Measurements from ENCODE around the gene PNPLA8.

The PNPLA8 gene

DNA sequence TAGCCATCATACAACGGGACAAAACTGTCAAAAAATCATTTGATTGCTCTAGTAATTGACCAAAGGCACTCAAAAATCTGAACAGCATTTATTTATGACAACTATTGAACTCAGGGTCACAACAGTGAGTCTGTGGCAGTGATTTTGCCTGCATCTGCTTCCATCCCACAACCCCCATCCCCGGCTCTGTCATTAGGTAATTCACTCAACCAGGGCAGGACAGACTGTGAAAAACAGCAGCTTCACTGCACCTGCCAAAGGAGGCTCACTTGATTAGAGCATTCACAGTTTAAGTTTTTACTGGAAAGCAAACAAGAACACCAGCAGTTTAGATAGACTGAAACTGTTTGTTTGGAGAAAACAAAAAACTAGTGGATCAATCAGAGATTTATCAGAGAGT lies 91.9 kb downstream of the PNPLA8 start:
- no peak for DNase-seq

DNA sequence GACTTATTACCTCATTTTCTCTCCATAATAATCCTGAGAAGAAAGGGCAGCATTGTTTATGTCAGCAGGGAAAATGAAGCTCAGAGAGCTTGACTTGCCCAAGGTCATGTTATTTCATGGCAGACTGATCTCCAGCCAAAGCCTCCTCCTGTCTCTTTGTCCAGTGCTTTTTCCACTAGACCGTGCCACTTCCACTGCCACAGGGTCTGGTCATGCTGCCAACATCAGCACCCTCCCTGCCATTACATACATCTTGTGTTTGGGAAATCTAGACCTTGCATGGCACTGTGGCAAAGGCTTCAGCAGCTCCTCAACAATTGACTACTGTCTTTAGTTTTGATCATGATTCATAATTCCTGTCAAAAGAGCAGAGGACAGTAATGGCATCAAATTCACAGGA lies 94.8 kb downstream of the PNPLA8 start:
- no peak for DNase-seq

DNA sequence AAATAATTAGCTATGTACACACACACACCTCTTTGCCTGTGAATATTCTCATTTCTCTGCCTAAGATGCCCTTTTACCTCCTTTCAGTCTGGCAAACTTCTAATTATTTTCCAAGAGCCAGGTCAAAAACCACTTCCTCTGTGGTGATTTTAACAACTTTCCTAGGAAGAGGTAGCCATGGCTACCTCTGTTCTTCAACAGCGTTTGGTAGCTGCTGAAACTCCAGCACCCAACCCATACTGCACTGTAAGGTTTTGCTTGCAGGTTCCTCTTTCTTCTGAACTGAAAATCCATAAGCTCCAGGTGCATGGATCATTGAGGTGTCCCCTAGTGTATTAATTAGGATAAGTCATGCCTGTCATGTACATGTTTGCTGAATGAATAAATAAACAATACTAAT lies 95.3 kb downstream of the PNPLA8 start:
- no peak for DNase-seq

DNA sequence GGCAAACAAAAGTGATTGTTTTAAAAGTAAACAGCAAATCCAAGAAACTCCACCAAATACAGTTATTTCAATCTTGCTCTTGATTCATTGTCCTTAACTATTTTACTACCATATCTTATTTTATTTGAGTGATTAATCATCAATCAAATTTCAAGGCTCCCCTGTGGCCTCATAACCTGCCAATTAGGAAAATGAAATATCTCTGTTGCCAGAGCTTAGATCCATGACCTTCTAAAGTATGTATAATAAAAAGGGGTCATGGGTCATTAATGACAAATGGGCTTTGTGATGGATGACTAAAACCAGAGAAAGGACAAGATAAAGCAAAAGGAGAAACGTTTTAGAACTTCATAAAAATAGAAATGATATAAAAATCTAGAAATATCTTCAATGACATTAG lies 98.2 kb downstream of the PNPLA8 start:
- DNase-seq: no peak

DNA sequence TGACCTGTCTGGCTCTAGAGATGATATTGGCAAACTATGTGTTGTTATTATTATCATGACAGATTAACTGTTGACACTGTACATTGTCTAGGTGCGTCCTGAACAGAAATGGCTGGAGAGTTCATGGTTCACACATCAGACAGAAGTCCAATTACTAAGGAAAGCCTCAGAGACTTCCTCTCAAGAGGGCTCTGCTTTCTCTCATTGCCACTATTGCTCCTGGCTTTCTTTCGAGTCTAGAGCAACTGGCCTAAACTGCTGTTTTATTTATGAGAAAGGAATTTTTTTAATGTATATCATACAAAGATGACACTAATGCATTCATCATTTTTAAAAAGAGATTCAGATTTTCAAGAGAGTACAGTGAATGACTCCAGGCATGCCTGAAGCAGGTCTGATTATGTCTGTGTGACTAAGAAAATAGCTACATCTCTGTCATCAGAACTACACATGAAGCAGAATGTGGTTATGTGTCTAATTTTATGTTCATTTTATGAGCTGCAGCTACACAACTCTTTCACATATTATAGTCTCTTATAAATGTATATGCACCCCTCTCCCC lies 100.1 kb downstream of the PNPLA8 start:
- no peak for DNase-seq

DNA sequence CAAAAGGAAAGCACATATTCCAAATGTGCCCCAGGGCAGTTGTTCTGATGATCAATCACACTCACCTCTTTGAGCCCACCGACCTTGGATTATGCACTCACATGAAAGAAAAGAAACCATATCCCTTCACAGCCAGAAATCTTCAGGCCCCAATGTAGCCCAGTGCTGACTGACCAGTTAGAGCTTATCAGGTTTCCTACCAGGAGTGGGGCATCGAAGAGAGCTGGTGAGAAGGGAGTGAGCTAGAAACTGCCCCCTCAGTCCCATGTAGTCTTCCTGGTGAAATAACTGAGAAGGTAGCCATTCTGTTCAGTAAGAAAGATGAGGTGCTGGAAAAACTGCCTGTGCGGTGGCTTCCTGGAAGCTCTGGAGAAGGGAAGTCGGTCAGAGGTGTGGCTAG lies 101.9 kb downstream of the PNPLA8 start:
- no peak for DNase-seq

DNA sequence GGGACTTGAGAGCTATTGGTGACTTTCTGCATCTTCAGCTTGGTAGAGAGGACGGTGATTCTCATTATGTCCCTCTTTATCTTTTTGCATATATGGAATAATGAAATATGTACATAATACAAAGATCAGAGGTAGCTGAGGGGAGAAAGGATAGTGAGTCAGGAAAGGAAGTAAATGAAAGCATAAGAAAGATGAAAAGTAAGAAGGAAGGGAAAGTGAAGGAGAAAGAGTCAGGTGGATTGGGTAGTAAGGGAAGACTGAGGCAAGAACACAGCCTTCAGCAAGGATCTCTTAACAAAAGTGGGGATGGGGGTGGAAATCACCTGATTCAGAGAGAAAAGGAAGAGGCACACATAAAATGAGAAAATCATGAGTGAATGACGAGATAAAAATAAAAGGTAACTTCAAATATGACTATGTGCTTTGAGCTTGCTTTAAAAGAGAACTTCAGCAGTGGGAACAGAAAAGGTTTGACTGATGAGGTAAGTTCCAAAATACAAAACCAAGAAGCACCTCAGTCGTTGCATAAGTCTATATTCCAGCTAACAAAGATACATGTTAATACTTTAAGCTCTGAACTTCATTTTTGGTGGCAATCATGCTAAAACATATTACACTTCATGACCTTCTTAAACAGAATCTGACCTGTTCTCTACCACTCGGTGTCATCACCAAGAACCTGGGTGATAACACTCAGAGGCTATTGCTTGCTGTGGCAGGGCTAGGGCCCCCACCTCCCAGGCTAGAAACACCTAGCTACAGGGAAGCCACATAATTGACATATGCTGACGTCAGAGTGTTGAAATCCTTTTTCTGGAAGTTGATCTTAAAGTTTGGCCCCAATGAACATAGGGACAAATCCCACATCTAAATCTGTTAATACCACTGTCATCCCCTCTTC lies 102.6 kb downstream of the PNPLA8 start:
- no peak for DNase-seq

DNA sequence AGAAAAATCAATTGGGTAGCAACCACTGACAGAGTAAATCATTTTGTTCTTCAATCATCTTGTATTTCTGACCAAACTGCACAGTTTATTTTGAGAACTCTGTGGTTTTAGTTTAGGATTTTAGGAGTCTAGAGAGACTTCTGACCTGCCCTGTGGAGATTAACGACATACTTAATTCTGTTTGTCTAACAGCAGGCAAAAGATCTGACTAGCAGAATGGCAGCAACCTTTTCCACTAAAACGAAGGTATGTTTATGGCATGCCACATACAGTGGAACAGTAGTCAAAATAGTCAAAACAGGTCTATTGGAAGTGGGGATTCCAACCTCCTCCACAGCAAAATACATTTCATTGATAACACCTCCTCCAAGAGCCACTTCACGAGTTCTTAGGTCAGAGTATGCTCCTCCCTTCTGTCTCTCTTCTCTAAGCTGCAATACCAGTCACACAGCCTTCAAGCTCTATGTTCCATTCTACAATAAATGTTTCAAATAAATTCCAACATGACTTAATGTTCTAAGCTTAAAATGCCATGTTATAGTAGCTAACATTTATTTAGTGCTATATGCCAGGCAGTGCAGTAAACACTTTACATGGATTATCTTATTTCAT lies 104.1 kb downstream of the PNPLA8 start:
- no peak for DNase-seq
